NCI-H2196 (cell line): ENCODE measurements around the gene STARD13.

Experiments used
- DNase-seq: peaks from one replicate; lab custom pipeline; 2025; ENCODE audit not compliant: unreplicated experiment; lab: John Stamatoyannopoulos, UW

The STARD13 gene, protein sequence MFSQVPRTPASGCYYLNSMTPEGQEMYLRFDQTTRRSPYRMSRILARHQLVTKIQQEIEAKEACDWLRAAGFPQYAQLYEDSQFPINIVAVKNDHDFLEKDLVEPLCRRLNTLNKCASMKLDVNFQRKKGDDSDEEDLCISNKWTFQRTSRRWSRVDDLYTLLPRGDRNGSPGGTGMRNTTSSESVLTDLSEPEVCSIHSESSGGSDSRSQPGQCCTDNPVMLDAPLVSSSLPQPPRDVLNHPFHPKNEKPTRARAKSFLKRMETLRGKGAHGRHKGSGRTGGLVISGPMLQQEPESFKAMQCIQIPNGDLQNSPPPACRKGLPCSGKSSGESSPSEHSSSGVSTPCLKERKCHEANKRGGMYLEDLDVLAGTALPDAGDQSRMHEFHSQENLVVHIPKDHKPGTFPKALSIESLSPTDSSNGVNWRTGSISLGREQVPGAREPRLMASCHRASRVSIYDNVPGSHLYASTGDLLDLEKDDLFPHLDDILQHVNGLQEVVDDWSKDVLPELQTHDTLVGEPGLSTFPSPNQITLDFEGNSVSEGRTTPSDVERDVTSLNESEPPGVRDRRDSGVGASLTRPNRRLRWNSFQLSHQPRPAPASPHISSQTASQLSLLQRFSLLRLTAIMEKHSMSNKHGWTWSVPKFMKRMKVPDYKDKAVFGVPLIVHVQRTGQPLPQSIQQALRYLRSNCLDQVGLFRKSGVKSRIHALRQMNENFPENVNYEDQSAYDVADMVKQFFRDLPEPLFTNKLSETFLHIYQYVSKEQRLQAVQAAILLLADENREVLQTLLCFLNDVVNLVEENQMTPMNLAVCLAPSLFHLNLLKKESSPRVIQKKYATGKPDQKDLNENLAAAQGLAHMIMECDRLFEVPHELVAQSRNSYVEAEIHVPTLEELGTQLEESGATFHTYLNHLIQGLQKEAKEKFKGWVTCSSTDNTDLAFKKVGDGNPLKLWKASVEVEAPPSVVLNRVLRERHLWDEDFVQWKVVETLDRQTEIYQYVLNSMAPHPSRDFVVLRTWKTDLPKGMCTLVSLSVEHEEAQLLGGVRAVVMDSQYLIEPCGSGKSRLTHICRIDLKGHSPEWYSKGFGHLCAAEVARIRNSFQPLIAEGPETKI

DNA sequence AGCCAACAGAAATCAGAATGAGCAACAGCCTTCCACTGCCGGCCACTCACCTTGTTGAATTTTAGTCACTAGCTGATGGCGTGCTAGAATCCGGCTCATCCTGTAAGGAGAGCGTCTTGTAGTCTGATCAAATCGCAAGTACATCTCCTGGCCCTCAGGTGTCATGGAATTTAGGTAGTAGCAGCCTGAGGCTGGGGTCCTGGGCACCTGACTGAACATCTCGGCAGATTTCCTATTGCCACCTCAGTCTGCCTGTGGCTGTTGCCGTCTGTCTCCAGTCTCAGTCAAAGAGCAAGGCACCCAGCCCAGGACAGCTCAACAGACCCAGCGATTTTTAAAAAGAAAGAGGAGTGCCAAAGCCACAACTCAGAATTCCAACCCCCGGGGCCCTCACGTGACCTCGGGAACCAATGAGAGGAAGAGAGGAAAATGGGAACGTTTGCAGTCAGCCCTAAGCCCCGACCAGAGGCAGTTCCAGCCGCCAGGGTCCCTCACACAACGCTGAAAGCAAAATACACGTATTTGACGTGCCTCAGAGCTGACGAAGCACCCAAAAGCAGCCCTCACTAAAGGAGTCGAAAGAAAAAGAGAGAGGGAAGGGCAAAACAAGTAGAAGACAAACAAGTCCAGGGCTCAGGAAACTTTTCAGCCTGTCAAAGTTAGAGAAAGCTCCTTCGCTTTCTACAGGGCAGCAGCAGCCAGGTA is at the start of gene STARD13:
STARD13 (minus strand) TSS at position 336 of the 705 bp plus-strand sequence; CDS start at position 219, 117 bp downstream.
- DNase-seq, result peak; percentile 23

DNA sequence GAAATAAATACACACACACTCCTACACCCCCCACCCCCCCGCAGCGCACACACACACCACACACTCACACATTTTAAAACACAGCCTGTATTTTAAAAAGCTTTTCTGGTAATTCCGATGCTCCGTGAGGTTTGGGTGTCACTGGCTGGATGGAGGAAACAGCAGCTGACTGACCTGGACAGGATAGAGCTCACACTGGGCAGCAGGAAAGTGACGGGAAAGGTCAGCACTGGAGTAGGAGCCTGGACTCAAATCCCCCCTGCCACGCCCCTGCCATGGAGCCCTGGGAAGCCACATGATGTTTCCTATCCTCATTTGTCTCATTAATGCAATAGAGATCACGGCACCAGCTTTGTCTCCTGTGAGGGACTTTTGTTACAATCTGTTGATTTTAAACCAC is 49.3 kb upstream of the STARD13 start:
- DNase-seq, result no peak

DNA sequence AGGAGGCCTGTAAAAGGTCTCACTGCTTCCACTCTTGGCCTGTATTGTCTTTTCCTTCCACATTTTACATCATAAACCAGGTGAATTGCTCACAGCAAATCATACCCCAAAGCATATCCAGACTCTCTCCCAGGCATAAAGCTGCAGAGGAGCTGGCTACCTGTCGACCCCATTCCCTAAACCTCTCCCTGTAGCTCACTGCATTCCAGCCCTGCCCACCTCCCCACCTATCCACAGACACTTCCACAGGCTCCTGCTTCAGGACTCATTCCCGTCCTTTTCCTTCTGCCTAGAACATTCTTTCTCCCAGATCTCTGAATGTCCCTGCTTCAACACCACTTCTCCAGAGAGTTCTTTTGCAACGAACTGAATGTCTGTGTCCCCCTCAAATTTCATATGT is 46.4 kb upstream of the STARD13 start:
- no peak for DNase-seq

DNA sequence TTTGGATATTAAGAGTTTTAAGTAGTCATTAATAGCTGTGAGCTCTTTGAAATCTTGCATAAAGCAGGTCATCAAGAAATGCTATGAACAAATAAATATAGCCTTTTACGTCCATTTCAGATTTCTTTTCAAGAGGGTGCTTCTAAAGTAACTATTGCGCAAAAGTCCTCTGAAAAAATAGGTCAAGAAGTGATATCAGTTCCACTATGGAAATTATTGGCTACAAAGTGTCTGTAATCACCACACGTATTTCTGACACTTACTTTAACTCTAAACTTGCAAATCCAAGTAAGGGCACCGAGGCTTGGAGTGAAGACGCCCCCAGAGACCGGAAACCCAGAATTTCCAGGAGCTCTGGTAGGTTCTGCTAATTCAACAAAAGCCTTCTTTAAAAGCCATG is 44.9 kb upstream of the STARD13 start:
- DNase-seq, result no peak

DNA sequence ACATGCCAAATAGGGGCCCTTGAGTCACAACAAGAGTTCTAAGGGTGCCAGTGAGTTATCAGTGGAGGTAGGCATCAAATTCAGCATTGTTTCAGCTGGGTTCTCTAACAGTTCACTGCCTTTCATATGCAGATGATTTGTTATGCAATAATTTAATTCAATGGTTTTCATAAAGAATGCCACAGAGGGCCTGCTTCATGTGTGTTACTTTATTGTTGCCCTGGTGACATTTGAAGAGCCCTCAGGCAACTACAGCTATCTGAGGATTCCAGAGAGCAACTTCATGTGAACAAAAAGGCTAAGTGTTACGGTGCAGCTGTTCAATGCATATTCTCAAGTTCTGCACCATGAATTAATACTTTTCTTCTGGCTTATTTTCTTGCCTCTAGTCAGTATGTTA is 43.1 kb upstream of the STARD13 start:
- no peak for DNase-seq

DNA sequence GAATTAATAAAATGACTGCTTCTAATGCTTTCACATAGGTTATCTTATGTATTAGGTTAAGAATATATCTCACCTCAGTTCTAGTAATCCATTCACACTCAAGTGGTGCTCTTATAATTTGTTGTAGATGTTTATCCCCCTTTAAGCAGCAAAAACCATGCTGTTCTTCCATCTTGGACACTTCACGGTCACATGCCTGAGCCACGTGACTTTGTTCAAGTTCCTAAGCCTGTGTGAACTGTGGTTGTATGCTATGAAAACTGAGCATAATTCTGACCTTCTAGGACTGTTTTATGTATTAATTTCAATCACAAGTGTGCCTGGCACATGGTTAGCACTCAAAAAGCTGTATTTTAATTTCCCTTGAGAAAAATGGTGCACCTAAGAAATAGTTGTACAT is 41.2 kb upstream of the STARD13 start:
- DNase-seq, result no peak

DNA sequence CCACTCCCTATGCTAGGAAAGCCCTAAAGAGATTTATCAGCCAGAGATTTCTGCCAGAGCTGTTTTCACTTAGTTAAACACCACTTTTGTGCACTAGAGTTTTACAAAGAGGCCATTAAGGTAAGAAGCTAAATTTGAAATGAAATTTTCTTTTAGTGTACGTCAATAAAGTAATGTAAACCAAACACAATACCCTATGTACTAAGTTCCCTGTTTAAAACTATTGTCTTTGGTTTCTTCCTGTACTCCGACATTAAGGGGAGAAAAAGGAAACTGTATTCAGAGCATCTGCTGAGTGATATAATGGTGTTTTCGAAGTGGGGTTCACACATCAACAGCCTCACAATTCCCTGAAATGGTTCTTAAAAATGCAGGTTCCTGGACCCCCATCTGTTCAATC is 40.7 kb upstream of the STARD13 start:
- no peak for DNase-seq

DNA sequence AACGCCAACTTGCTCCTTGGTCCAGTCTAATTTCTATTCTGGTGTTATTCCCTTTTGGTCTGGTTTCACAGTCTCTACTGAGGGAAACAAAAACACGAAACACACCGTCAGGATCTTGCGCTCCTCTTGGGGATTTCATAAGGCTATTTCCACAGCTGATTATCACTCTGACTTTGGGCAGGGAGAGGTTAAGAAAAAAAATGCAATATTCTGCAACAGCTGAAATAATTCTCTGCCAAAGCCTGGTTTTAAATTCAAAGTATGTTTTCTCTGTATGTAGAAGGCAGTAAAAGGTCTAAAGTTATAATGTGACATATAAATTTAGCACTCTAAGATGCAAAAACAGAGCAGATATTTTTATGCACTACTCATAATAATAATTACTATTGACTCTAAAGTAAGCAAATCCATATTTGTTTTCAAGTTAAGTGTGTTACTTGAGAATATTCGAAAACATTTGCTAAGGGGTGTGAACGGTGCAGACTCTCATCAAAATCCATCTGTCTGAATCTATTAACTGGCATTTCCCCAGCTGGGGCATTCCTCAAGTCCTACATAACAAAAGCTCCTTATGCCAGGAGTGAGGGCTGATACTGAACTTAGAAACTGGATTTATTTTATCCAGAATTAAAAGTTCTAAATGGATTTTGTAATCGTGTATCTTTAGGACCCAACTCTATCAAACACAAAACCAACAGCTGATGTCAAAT is 38.4 kb upstream of the STARD13 start:
- DNase-seq, result no peak

DNA sequence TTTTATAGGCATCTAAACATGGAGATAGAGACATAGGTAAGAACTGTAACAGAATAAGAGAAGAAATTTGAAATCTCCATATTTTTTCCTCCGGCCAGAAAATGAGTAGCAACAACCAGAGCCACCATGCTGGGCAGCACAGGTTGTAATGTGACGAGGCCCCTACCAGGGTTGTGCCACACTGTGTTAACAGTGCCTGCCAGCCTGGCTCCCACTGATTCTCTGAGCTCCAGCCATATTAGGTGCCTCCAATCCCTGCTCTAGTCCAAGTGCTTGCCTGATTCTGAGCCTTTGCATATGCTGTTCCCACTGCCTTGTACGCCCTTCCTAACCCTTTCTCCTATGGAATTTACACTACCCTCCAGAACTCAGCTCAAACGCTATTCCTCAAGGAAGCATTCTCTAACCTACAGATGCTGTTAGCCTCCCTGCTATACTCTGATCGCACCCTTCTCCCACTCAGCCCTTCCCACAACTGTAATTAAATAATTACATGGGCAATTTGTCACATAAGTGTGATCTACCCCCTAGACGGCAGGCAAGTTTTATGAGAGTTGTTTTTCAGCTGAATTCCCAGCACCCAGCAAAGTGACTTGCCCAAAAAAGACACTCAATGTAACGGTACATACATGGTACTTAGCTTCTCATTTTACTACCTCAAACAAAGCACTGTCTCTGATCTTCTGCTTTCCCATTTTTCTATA is 37.6 kb upstream of the STARD13 start:
- DNase-seq, result no peak

DNA sequence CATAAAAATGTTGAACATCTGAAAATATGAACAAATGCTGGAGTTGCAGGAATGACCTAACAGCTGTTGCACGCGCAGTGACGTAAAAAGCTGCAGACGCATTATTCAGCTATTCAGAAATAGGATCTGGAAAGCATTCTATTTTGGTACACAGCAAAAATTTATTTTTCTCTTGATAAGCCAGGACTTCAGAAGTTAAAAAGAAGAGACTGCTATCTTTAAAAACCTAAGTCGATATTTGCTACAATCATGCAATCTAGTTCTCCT is 36.9 kb upstream of the STARD13 start:
- DNase-seq, result no peak

DNA sequence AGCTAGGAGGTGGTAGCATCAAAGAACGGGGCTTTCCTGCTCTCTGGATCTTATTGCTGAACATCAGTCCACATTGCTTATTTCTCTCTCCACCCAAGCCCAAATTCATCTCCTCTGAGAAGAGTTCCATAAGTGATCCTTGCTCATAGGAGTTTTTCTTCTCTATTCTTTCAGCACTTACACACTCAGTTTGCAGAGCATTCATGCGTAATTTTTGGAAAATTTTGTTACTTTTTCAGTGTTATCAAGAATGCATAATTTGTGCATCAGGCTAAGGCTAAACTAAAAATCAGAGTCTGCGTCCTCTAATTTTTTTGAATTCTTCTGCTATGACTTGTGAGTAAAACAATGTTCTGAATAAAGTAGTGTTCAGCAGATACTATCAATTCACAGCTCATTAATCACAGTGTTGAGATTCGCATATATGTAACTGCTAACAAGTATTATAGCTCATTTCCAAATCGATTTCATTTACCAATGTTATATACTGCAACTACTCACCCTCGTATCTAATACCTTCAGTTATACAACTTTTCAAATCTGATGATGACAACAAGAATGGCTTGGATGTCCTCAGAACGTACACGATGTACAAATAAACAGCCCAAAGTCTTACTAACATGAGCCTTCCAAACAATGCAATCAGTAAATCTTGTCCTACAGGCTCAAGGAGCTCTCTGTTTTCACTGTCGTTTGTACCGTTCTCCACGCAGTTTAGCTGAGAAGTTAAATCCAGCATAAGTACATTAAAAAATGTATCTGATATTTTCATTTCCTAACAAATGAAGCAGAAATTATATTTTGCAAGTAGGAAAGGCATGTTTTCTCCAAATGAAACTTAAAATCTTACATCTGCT is 36.4 kb upstream of the STARD13 start:
- no peak for DNase-seq

DNA sequence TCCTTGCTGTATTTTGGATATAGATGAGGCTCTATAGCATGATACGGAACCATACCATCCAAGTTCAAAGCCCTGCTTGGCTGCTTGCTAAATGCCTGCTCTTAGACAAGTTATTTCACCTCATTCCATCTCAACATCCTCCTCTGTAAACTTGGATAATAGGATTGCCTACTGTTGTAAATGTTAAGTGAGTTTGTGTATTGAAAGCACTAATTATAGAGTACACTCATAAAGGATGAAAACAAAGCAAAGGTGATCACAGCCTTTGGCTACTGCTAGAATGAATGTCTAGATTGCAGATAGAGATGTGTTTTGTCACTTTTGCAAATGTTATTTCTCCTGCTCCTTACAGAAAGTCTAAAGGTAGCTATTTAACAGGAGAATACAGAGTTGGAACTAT is 34.3 kb upstream of the STARD13 start:
- no peak for DNase-seq

DNA sequence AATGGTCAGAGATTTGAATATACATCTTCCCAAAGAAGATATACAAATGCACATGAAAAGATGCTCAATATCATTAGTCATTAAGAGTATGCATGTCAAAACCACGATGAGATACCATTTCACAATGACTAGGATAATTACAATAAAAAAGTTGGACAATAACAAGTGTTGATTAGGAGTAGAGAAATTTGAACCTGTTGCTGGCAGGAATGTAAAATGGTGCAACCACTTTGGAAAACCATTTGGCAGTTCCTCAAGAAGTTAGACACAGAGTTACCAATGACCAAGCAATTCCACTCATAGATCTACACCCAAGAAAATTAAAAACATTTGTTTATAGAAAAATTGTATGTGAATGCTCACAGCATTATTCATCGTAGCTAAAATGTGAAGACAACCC is 33.2 kb upstream of the STARD13 start:
- DNase-seq, result no peak

DNA sequence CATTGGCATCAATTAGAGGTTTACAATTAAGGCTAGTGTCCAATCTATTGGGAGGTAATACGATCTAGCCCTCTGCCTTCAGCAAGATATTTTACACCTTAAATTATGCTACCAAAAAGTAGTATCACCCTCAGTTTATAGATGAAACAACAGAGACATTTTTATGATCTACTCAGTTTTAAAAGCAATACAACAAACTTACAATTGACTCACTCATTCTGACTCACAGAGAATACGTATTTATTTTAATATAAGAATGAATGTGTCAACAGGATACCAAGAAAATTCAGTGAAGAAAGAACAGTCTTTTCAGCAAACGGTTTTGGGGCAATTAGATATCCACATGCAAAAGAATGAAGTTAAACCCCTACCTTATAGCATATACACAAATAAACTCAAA is 32.5 kb upstream of the STARD13 start:
- DNase-seq, result no peak

DNA sequence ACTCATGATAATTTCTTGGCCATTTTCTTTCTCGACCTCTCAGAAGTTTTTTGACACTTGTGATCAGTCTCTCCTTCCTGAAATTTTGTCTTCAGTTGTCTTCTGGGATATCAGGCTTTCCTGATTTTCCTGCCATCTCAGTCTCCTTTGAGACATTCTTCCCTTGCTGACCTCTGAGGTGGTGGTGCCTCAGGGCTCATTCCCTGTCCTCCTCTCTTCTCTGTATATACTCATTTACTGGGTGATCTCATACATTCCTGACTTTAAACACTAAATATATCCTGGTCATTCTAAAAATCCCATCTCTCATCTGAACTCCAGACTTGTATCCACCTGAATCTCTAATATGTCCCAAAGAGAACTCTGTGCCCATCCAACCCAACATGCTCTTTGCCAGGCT is 31.3 kb upstream of the STARD13 start:
- no peak for DNase-seq

DNA sequence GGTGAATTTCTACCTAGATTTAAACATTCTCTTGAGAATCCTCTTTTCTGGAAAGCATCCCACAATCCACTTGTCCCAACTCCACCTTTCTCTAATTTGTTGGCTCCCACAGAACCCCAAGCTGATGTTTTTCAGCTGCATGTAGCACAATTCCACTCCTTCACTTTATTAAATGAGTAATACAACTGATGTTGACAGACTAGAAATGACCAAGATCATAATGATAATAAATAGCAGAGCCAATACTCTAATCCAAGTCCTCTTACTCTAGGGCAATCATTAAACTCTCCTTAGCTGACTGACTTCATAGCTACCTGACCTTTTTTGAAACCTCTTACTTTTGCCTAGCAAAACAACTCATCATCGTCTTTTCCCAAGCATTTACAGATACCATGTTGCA is 27.9 kb upstream of the STARD13 start:
- no peak for DNase-seq

DNA sequence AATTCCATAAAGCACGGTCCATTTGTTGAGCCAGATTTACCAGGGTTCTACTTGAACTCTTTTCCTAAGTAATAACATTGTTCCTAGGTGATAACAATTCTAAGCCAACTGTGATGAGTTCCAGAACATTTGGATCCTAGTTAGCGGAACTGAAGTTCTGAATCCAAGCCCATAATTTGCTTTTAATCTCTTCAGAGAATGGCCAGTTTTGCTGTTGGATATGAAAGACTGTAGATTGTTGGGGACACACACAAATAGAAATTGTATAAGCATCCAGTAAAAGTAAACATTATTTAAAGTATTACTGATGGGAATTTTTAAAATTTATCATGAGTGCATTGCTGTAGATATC is 27.3 kb upstream of the STARD13 start:
- DNase-seq, result no peak

DNA sequence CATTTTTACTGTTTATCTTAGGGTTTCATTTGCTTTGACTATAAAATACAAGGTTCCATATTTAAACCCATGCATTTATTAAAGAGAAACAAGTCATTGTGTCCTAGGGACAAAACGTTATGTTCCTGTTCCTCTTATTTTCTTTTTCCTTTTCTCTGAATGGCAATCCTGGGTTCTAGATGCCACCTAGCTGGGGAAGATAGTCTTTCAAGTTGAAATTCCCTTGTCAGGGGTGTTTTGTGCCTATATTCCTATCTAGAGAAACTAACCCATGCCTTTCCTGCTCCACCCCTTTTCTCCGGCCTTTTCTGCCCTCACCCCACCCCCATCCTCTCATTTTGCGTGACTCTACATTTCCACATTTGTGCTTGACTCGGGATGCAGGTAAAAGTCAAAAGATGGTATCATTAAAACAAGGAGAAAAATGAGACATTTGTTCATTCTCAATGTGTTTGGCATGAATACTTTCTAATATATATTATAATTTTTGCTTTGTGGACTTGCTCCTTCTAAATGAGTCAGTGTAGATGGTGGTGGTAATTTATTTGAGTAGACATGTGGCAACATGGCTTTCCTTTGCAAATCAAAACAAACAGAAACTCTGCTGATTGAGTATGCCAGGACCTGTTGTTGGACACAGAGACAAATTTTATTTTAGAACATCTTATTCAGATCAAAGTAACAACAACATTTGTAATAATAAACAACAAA is 26.8 kb upstream of the STARD13 start:
- DNase-seq, result no peak

DNA sequence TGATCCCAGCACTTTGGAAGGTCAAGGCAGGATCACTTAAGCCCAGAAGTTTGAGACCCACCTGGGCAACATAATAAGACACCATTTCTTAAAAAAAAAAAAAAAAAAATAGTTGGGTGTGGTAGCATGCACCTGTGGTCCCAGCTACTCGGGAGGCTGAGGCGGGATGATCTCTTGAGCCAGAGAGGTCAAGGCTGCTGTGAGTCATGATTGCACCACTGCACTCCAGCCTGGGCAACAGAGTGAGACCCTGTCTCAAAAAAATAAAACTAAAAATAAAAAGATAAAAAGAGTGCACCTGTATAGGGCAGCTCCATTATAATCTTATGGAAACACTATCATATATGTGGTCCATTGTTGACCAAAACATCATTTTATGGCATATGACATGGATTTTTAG is 25.5 kb upstream of the STARD13 start:
- no peak for DNase-seq
